Keratinocyte (primary cell): ENCODE measurements around the gene TSPOAP1. TPM values are rescaled to one million over a fixed set of nuclear protein-coding genes. Genes with fewer than 3 reads are reported as not detected.
A peak's percentile ranks its signal among the peaks of the same experiment; 100 is the strongest.

Experiments used
- DNase-seq: peaks from one replicate; pipeline ENCODE4 v3.0.0-alpha.2; 2011; ENCODE audit warnings: low read depth, missing footprints, low spot score
- FAIRE-seq: peaks from 2 replicates; lab custom pipeline; 2011; peaks lifted over from hg19 to GRCh38; lab: Jason Lieb, UNC
- H2AFZ ChIP-seq: 2 replicates; pipeline ENCODE4 v1.6.0; 2012; ENCODE audit warnings: low read length, control low read depth, inconsistent platforms; ENCODE audit not compliant: control insufficient read depth
- H3K27ac ChIP-seq: 2 replicates; pipeline ENCODE4 v1.5.1; 2011; ENCODE audit warnings: low read length; ENCODE audit not compliant: control insufficient read depth, insufficient read depth
- H3K27me3 ChIP-seq: 3 replicates; pipeline ENCODE4 v1.6.0; 2011; ENCODE audit warnings: low read length; ENCODE audit not compliant: control insufficient read depth, insufficient read depth; ENCODE audit errors: extremely low read depth
- H3K36me3 ChIP-seq, 2 experiments: 2 replicates in 1 of 2; 3 replicates in 1 of 2; pipeline ENCODE4 v1.5.1; 2011; ENCODE audit warnings: low read length in 2 of 2, mild to moderate bottlenecking in 1 of 2; ENCODE audit not compliant: control insufficient read depth in 2 of 2, insufficient read depth in 2 of 2; ENCODE audit errors: extremely low read depth in 1 of 2
- H3K4me1 ChIP-seq: 3 replicates; pipeline ENCODE4 v1.5.1; 2011; ENCODE audit warnings: low read length; ENCODE audit not compliant: control insufficient read depth, insufficient read depth; ENCODE audit errors: extremely low read depth
- H3K4me2 ChIP-seq: 3 replicates; pipeline ENCODE4 v1.6.0; 2011; ENCODE audit warnings: low read depth, low read length; ENCODE audit not compliant: control insufficient read depth, insufficient read depth; ENCODE audit errors: extremely low read depth
- H3K4me3 ChIP-seq, 3 experiments: fragments of 200-600 bp in 1 of 3; sonication (generic) in 1 of 3; 2 replicates in 2 of 3; 3 replicates in 1 of 3; pipeline ENCODE4 v1.5.1; 2011 to 2016; ENCODE audit warnings: low read length in 3 of 3, mild to moderate bottlenecking in 3 of 3, control low read depth in 2 of 3, inconsistent platforms in 1 of 3, low read depth in 1 of 3, mixed read lengths in 1 of 3, mixed run types in 1 of 3, moderate library complexity in 1 of 3; ENCODE audit not compliant: control insufficient read depth in 2 of 3, insufficient read depth in 2 of 3; ENCODE audit errors: extremely low read depth in 1 of 3
- H3K79me2 ChIP-seq: 2 replicates; pipeline ENCODE4 v1.6.0; 2012; ENCODE audit warnings: low read length; ENCODE audit not compliant: control insufficient read depth, insufficient read depth
- H3K9ac ChIP-seq: 3 replicates; pipeline ENCODE4 v1.6.0; 2011; ENCODE audit warnings: low read length; ENCODE audit not compliant: control insufficient read depth, insufficient read depth; ENCODE audit errors: extremely low read depth
- H3K9me1 ChIP-seq: 3 replicates; pipeline ENCODE4 v1.6.0; 2011; ENCODE audit warnings: low read length; ENCODE audit not compliant: control insufficient read depth, insufficient read depth; ENCODE audit errors: extremely low read depth
- H3K9me3 ChIP-seq: 2 replicates; pipeline ENCODE4 v1.5.1; 2012; ENCODE audit warnings: low read depth, low read length; ENCODE audit not compliant: control insufficient read depth
- H4K20me1 ChIP-seq: 3 replicates; pipeline ENCODE4 v1.6.0; 2011; ENCODE audit warnings: low read length; ENCODE audit not compliant: control insufficient read depth, insufficient read depth; ENCODE audit errors: extremely low read depth
- EZH2 ChIP-seq: IDR thresholded peaks from one replicate; pipeline ENCODE4 v1.6.1; 2012; ENCODE audit warnings: inconsistent platforms, mild to moderate bottlenecking, low read length, moderate library complexity
- dilution Hi-C: fragments of 300-500 bp; cut with MboI; formaldehyde crosslinking; loops from one replicate; pipeline ENCODE4 v1.7.0; 2020; ENCODE audit warnings: low sequenced_read_pairs; ENCODE audit not compliant: extremely low pct_ligation_motif_present
- polyA plus RNA-seq, 5 experiments: library from polyadenylated mRNA; depleted of rRNA in 3 of 5; stranded (reverse) in 3 of 5; stranded (forward) in 1 of 5; unstranded in 1 of 5; fragments of >200 nt; gene quantifications; 1 replicate in 1 of 5; 2 replicates in 3 of 5; 3 replicates in 1 of 5; pipeline versions ENCODE4 v1.2.1 to v1.2.3, GENCODE V29; 2011 to 2012; ENCODE audit warnings: missing spikeins in 2 of 5, low read depth in 1 of 5, low replicate concordance in 1 of 5
- TF ChIP-seq, protein P1 (sequence below), 3 experiments: IDR thresholded peaks in 1 of 3; conservative IDR thresholded peaks in 1 of 3; optimal IDR thresholded peaks in 1 of 3; 2 replicates in 2 of 3; 3 replicates in 1 of 3; pipeline versions ENCODE3 to v1.5.1; 2011; ENCODE audit warnings: low read length in 3 of 3, mild to moderate bottlenecking in 3 of 3, moderate library complexity in 2 of 3, control low read depth in 1 of 3, inconsistent platforms in 1 of 3; ENCODE audit not compliant: insufficient read depth in 2 of 3; ENCODE audit errors: extremely low read depth in 1 of 3

TSPOAP1 gene
- polyA plus RNA-seq, 1 donor (not counting 4 experiments of a cell fraction or from before 2014, with no cell fraction given) = 0.04 TPM

DNA sequence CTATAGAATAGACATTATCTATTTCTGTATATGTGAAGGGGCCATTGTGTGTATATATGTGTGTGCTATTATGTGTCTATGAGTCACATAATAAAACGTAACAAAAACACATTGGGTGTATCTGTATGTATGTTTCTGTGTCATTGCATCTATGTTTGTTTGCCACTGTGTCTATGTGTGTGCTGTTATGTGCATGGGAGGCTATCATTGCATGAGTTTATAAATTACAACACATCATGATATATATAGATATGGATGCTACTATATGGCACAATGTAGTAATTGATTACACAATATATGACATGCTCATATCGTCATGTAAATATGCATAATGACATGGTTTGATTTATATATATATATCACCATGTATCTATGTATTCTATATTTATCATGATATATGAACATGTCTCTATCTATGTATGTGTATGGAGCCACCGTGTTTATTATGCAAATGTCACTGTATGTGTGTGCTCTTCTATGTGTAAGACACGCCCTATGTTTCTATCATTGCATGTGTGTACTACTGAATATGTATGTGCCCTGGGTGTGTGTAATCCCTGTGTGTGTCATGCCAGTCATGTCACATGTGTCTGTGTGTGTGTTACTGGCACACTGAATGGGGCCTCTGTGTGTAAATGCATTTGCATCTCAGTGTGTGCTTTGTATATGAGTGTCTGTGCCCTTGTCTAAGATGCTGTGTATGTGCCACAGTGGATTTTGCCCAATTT is 1.4 kb upstream of the TSPOAP1 start:
- FAIRE-seq = no peak
- no peak for DNase-seq
- H3K27ac ChIP-seq = no peak overlapping the region
- H3K36me3 ChIP-seq = no peaks in the 10 kb centered on the region
- H3K27me3 ChIP-seq = peaks cover 37% of the 10 kb centered on the region
- H3K9me3 ChIP-seq = no peaks in the 10 kb centered on the region
- H3K79me2 ChIP-seq = no peaks in the 10 kb centered on the region
- H3K9me1 ChIP-seq = no peaks in the 10 kb centered on the region
- H4K20me1 ChIP-seq = no peaks in the 10 kb centered on the region
- no peak overlapping the region for H3K9ac ChIP-seq
- H2AFZ ChIP-seq = no peak overlapping the region
- TF ChIP-seq, protein P1, sequence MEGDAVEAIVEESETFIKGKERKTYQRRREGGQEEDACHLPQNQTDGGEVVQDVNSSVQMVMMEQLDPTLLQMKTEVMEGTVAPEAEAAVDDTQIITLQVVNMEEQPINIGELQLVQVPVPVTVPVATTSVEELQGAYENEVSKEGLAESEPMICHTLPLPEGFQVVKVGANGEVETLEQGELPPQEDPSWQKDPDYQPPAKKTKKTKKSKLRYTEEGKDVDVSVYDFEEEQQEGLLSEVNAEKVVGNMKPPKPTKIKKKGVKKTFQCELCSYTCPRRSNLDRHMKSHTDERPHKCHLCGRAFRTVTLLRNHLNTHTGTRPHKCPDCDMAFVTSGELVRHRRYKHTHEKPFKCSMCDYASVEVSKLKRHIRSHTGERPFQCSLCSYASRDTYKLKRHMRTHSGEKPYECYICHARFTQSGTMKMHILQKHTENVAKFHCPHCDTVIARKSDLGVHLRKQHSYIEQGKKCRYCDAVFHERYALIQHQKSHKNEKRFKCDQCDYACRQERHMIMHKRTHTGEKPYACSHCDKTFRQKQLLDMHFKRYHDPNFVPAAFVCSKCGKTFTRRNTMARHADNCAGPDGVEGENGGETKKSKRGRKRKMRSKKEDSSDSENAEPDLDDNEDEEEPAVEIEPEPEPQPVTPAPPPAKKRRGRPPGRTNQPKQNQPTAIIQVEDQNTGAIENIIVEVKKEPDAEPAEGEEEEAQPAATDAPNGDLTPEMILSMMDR (optimal IDR thresholded peaks at IDR 0.05 in 1 of 3, IDR thresholded peaks at IDR 0.05 in 1 of 3, conservative IDR thresholded peaks at IDR 0.05 in 1 of 3; ENCODE audit: extremely low read depth in 1 of 3, insufficient read depth in 2 of 3, low read length in 3 of 3) = no peak
- no peak for TF ChIP-seq EZH2
- H3K4me3 ChIP-seq = no peak overlapping the region
- H3K4me2 ChIP-seq = no peak overlapping the region
- H3K4me1 ChIP-seq = no peaks in the 10 kb centered on the region
- dilution Hi-C loops = no loop called here

DNA sequence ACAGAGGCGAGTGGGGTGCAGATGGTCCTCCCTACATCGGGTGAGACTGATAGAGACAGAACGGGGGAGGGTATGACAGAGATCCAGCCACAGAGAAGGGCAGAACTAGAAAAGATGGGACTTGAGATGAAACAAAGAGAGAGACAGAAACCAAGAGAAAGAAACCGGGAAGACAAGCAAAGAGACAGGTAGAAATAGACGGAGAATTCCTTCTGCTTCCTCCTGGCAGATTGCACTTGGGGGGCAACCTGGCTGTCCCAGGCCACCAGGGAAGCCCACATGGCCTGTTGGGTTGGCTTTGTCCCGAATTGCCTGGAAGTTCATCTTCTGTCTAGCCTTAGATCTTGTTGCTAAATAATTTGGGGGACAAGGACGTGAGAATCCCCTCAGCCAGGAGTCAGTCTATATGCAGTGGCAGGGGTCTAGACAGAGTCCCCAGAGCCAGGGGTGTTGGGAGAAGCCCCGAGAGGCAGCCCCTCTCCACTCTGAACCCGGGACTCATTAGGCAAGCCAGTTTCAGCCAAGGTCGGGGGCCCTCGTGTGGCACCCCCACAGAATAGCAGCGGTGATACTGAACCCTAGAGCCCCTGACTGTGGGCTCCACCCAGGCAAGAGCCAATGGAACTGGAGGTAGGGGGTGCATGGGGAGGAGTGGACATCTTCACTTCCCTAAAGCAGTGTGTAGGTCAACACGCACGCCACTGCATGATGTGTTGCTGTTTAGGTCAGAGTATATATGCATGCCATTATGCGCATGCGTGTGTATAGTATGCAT is 627 bp upstream of the TSPOAP1 start:
- DNase-seq = no peak
- Histone ChIP-seq H3K79me2 (no peaks in the 10 kb centered on the region), H4K20me1 (no peaks in the 10 kb centered on the region), H3K9me1 (no peaks in the 10 kb centered on the region), H3K9me3 (no peaks in the 10 kb centered on the region), H2AFZ (no peak overlapping the region), H3K27me3 (peaks cover 45% of the 10 kb centered on the region), H3K4me1 (peaks cover 3% of the 10 kb centered on the region), H3K4me3 (no peak overlapping the region), H3K27ac (no peak overlapping the region), H3K9ac (no peak overlapping the region), H3K36me3 (no peaks in the 10 kb centered on the region), H3K4me2 (no peak overlapping the region)
- dilution Hi-C loops = no loop called here
- TF ChIP-seq, protein P1 (optimal IDR thresholded peaks at IDR 0.05 in 1 of 3, IDR thresholded peaks at IDR 0.05 in 1 of 3, conservative IDR thresholded peaks at IDR 0.05 in 1 of 3; ENCODE audit: extremely low read depth in 1 of 3, insufficient read depth in 2 of 3, low read length in 3 of 3) = peak; percentile 5 to 28 (median 20)
- no peak for TF ChIP-seq EZH2
- FAIRE-seq = no peak
